Stimulated activated naive B cell treated with anti-CD40 and anti-IgM and Interleukin-4, amounts not matched to agents 10 μg/mL and 1 μg/mL and 100 μg/mL, for 72 hours (primary cell): ENCODE measurements around the gene RUNDC3A.
A peak's percentile ranks its signal among the peaks of the same experiment; 100 is the strongest.
"Not testable (repeated sequence)": the region's sequence is repeated elsewhere in the genome, so short reads cannot be mapped to it uniquely, and the experiment has no call there.

Source experiments
- ATAC-seq, 2 donors: fragments of 150-1000 bp; cut with Tn5 transposase; replicated peaks; 2 replicates each; pipeline ENCODE4 v1.10.0; 2021; ENCODE audit warnings: moderate library complexity in 1 of 2
- DNase-seq: peaks from one replicate; pipeline ENCODE4 v3.0.0; 2021
- H3K27ac Mint-ChIP-seq: one replicate; pipeline ENCODE4 v1.8.0; 2022; ENCODE audit warnings: mild to moderate bottlenecking, mixed read lengths
- H3K27me3 Mint-ChIP-seq, 2 donors: one replicate each; pipeline ENCODE4 v1.8.0; 2022; ENCODE audit warnings: mixed read lengths in 2 of 2
- H3K36me3 Mint-ChIP-seq, 2 donors: one replicate each; pipeline ENCODE4 v1.8.0; 2022; ENCODE audit warnings: mixed read lengths in 2 of 2, mild to moderate bottlenecking in 1 of 2
- H3K4me1 Mint-ChIP-seq, 2 donors: one replicate each; pipeline ENCODE4 v1.8.0; 2022; ENCODE audit warnings: mixed read lengths in 2 of 2, mild to moderate bottlenecking in 1 of 2
- H3K4me3 Mint-ChIP-seq, 2 donors: one replicate each; pipeline ENCODE4 v1.8.0; 2022; ENCODE audit warnings: mild to moderate bottlenecking in 2 of 2, mixed read lengths in 2 of 2, moderate library complexity in 1 of 2
- H3K9me3 Mint-ChIP-seq, 2 donors: one replicate each; pipeline ENCODE4 v1.8.0; 2022; ENCODE audit warnings: mixed read lengths in 2 of 2, mild to moderate bottlenecking in 1 of 2

RUNDC3A gene

DNA sequence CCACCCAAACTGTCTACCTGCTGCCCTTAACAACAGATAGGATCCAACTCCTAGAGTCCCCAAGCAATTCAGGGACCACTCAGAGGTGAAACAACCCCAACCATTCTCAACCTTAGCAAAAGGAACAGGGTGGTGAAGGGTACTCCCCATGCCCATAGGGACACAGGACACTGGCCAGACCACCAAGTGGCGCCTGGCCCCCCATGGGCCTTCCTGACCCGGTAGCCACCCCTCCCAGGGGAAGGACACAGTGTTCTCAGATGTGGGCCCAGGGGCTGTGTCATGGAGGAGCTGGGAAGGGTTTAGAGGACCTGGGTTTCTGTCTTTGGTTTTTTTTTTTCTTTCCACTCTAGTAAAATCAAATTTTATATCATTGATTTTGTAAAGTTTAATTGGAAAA lies 25.9 kb downstream of the RUNDC3A start:
- Mint-ChIP-seq H3K4me1 (peaks cover 9 to 23% of the 10 kb centered on the region in 2 donors), H3K36me3 (no peaks in the 10 kb centered on the region), H3K9me3 (no peaks in the 10 kb centered on the region), H3K27me3 (peaks cover 0 to 3% of the 10 kb centered on the region in 2 donors), H3K4me3 (no peak overlapping the region), H3K27ac (peak overlapping the region; percentile 56)
- ATAC-seq (no peak), DNase-seq (no peak)

DNA sequence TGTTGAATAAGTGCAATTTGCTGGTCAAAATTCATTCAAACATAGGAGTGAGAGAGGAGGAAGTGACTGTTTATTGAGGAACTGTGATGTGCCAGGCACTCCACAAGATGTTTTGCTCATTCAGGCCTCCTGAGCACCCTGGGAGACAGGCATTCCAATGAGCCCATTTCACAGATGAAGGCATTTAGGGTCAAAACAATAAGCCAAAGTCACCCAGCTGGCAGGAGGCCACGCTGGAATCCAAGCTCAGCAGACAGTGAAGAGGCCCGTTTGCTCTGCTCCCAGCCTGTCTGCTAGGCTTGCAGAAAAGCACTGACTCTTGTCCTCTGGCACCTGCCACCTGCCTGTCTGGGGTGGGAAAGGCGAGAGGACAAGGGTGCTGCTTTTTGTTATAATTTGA lies 26.3 kb downstream of the RUNDC3A start:
- Mint-ChIP-seq H3K36me3 (no peaks in the 10 kb centered on the region), H3K27ac (peak overlapping the region; percentile 56), H3K4me1 (peaks cover 9 to 23% of the 10 kb centered on the region in 2 donors), H3K27me3 (peaks cover 0 to 3% of the 10 kb centered on the region in 2 donors), H3K4me3 (no peak overlapping the region), H3K9me3 (no peaks in the 10 kb centered on the region)
- ATAC-seq: no peak
- DNase-seq: no peak

- no peak overlapping the region for H3K27ac Mint-ChIP-seq
- peaks cover 9 to 23% of the 10 kb centered on the region in 2 donors for H3K4me1 Mint-ChIP-seq
- peaks cover 3 to 5% of the 10 kb centered on the region in 2 donors for H3K27me3 Mint-ChIP-seq
- DNase-seq (no peak), ATAC-seq (no peak)
- no peak overlapping the region for H3K4me3 Mint-ChIP-seq
- H3K9me3 Mint-ChIP-seq: no peaks in the 10 kb centered on the region
- H3K36me3 Mint-ChIP-seq: no peaks in the 10 kb centered on the region
Observed at GRCh38 chr17:44335564-44335963, 27.2 kb downstream of the RUNDC3A start.

DNA sequence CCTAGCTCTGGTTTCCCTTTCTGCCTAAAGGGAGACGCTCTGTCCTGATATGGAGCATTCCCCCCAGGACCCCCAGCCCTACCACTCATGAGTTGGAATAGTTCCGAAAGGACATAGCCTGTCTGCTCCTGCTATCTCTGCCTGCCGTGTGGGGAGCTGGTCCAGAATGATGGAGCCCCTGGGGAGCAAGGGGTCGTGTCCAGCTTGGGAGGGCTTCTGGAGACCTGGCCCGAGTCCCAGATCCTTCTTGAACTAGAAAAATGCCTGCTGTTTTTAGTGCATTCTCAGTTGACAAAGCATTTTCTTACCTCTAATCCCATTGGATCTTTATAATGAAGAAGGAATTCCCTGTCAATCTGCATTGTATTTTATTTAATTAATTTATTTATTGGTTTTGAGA lies 27.6 kb downstream of the RUNDC3A start:
- ATAC-seq: no peak
- no peak for DNase-seq
- Mint-ChIP-seq H3K4me1 (peaks cover 9 to 23% of the 10 kb centered on the region in 2 donors), H3K9me3 (no peaks in the 10 kb centered on the region), H3K27me3 (peaks cover 3 to 5% of the 10 kb centered on the region in 2 donors), H3K4me3 (no peak overlapping the region), H3K36me3 (no peaks in the 10 kb centered on the region), H3K27ac (no peak overlapping the region)

GRCh38 chr17:44338702-44339101 lies 30.3 kb downstream of the RUNDC3A start:
- H3K36me3 Mint-ChIP-seq: no peaks in the 10 kb centered on the region
- DNase-seq: no peak
- H3K4me1 Mint-ChIP-seq: peaks cover 5 to 18% of the 10 kb centered on the region in 2 donors
- H3K27ac Mint-ChIP-seq: peak overlapping the region; percentile 47
- H3K27me3 Mint-ChIP-seq: peaks cover 3 to 14% of the 10 kb centered on the region in 2 donors
- H3K9me3 Mint-ChIP-seq: no peaks in the 10 kb centered on the region
- peak in 1 of 2 donors; percentile 64 for ATAC-seq
- no peak overlapping the region for H3K4me3 Mint-ChIP-seq

- H3K27ac Mint-ChIP-seq, ATAC-seq, H3K36me3 Mint-ChIP-seq, DNase-seq, H3K4me3 Mint-ChIP-seq, H3K9me3 Mint-ChIP-seq: not testable (repeated sequence)
- Mint-ChIP-seq H3K4me1 (peaks cover 13 to 24% of the 10 kb centered on the region in 2 donors), H3K27me3 (peaks cover 3 to 19% of the 10 kb centered on the region in 2 donors)
Observed at GRCh38 chr17:44340553-44340952, 32.2 kb downstream of the RUNDC3A start.

- H3K4me1 Mint-ChIP-seq: peaks cover 27 to 48% of the 10 kb centered on the region in 2 donors
- H3K4me3 Mint-ChIP-seq: no peak overlapping the region
- H3K9me3 Mint-ChIP-seq: peaks cover 0 to 2% of the 10 kb centered on the region in 2 donors
- DNase-seq (no peak), ATAC-seq (no peak)
- H3K27ac Mint-ChIP-seq: peak overlapping the region; percentile 95
- peaks cover under 1 to 19% of the 10 kb centered on the region in 2 donors for H3K27me3 Mint-ChIP-seq
- peaks cover 6 to 11% of the 10 kb centered on the region in 2 donors for H3K36me3 Mint-ChIP-seq
Observed at GRCh38 chr17:44343510-44344209, 35.3 kb downstream of the RUNDC3A start.

GRCh38 chr17:44344939-44345453 lies 36.6 kb downstream of the RUNDC3A start, which contains the start of gene GRN:
TSS of gene GRN (plus strand) at chr17:44345302. CDS start at chr17:44349165, 3,863 bp downstream.
- peaks cover 0 to 2% of the 10 kb centered on the region in 2 donors for H3K9me3 Mint-ChIP-seq
- peak; percentile 87 for DNase-seq

DNA sequence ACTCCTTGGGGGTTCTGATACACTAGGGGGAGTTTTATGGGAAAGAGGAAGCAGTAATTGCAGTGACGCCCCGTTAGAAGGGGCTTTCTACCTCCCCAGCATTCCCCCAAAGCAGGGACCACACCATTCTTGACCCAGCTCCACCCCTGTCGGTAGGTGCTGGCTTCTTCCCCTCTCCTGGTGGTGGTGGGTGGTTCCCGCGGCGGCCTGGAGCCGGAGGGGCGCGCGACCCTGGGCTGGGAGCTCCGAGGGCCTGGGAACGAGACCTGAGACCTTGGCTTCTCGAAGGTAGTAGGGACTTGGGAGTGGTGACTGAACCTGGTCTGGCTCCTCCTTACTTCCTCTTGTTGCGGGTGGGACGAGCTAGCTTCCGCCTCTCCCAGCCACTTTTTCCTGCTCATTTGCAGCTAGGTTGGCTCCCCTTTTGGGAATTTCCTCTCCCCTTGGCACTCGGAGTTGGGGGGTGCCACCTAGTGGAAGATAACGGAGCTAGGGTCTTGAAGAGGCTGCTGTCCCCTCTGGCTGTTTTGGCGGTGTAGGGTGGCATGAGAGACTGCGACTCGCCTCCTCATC lies 37.1 kb downstream of the RUNDC3A start:
- H3K4me3 Mint-ChIP-seq: peak overlapping the region; percentile 88 to 92
- peaks cover 0 to 15% of the 10 kb centered on the region in 2 donors for H3K27me3 Mint-ChIP-seq
- peaks cover 38 to 66% of the 10 kb centered on the region in 2 donors for H3K4me1 Mint-ChIP-seq
- ATAC-seq: peak; percentile 14 to 22
- peak; percentile 61 for DNase-seq
- peaks cover 19 to 26% of the 10 kb centered on the region in 2 donors for H3K36me3 Mint-ChIP-seq
- H3K27ac Mint-ChIP-seq: peak overlapping the region; percentile 95
- H3K9me3 Mint-ChIP-seq: peaks cover 0 to 2% of the 10 kb centered on the region in 2 donors

More at GRCh38 chr17:44344939-44345453, 36.6 kb downstream of the RUNDC3A start, which contains the start of gene GRN:
- ATAC-seq: peak; percentile 59 to 68
- Mint-ChIP-seq H3K27ac (peak within 1 kb of the TSS; percentile 95), H3K4me1 (peaks cover 36 to 60% of the 10 kb centered on the region in 2 donors), H3K36me3 (peaks cover 13 to 22% of the 10 kb centered on the region in 2 donors), H3K4me3 (peak within 1 kb of the TSS; percentile 88 to 92), H3K27me3 (peaks cover 0 to 18% of the 10 kb centered on the region in 2 donors)

GRCh38 chr17:44346064-44346844 lies 37.9 kb downstream of the RUNDC3A start:
- peaks cover 0 to 2% of the 10 kb centered on the region in 2 donors for H3K9me3 Mint-ChIP-seq
- H3K27ac Mint-ChIP-seq: peak overlapping the region; percentile 99
- peak overlapping the region; percentile 88 to 92 for H3K4me3 Mint-ChIP-seq
- peaks cover 40 to 70% of the 10 kb centered on the region in 2 donors for H3K4me1 Mint-ChIP-seq
- H3K36me3 Mint-ChIP-seq: peaks cover 21 to 31% of the 10 kb centered on the region in 2 donors
- ATAC-seq: no peak
- no peak for DNase-seq
- peaks cover 0 to 11% of the 10 kb centered on the region in 2 donors for H3K27me3 Mint-ChIP-seq

GRCh38 chr17:44347206-44348055 lies 39.0 kb downstream of the RUNDC3A start:
- H3K4me3 Mint-ChIP-seq: peak overlapping the region; percentile 88 to 92
- ATAC-seq: peak; percentile 42 to 44
- H3K36me3 Mint-ChIP-seq: peaks cover 30 to 41% of the 10 kb centered on the region in 2 donors
- peak overlapping the region; percentile 99 for H3K27ac Mint-ChIP-seq
- H3K27me3 Mint-ChIP-seq: peaks cover 0 to 10% of the 10 kb centered on the region in 2 donors
- peaks cover 43 to 70% of the 10 kb centered on the region in 2 donors for H3K4me1 Mint-ChIP-seq
- not testable (repeated sequence) for H3K9me3 Mint-ChIP-seq
- DNase-seq: peak; percentile 77

- peaks cover 0 to 8% of the 10 kb centered on the region in 2 donors for H3K27me3 Mint-ChIP-seq
- peaks cover 37 to 49% of the 10 kb centered on the region in 2 donors for H3K36me3 Mint-ChIP-seq
- H3K4me1 Mint-ChIP-seq: peaks cover 46 to 69% of the 10 kb centered on the region in 2 donors
- peak overlapping the region; percentile 99 for H3K27ac Mint-ChIP-seq
- ATAC-seq (peak; percentile 81 to 84), DNase-seq (peak; percentile 89)
- peak overlapping the region; percentile 58 to 61 for H3K4me3 Mint-ChIP-seq
- H3K9me3 Mint-ChIP-seq: peaks cover 0 to 2% of the 10 kb centered on the region in 2 donors
Observed at GRCh38 chr17:44348234-44348987, 40.0 kb downstream of the RUNDC3A start.
